Coronary artery (tissue), 2 donors: ENCODE results near the gene IRX3.

ENCODE experiments used
- DNase-seq: peaks from one replicate; pipeline ENCODE4 v3.0.0-alpha.2; 2017; ENCODE audit warnings: low spot score
- H3K27ac ChIP-seq, 2 donors: fragments of 200-600 bp; sonication (generic); one replicate each; pipeline ENCODE4 v1.5.1; 2016 to 2019
- H3K4me3 ChIP-seq: fragments of 200-600 bp; sonication (generic); 2 replicates; pipeline ENCODE4 v1.5.1; 2016; ENCODE audit warnings: mild to moderate bottlenecking, moderate library complexity
- TF ChIP-seq, protein P1 (sequence below): fragments of 200-600 bp; sonication (generic); IDR thresholded peaks from one replicate; pipeline ENCODE4 v1.5.1; 2019; ENCODE audit warnings: antibody characterized with exemption

IRX3 gene

DNA sequence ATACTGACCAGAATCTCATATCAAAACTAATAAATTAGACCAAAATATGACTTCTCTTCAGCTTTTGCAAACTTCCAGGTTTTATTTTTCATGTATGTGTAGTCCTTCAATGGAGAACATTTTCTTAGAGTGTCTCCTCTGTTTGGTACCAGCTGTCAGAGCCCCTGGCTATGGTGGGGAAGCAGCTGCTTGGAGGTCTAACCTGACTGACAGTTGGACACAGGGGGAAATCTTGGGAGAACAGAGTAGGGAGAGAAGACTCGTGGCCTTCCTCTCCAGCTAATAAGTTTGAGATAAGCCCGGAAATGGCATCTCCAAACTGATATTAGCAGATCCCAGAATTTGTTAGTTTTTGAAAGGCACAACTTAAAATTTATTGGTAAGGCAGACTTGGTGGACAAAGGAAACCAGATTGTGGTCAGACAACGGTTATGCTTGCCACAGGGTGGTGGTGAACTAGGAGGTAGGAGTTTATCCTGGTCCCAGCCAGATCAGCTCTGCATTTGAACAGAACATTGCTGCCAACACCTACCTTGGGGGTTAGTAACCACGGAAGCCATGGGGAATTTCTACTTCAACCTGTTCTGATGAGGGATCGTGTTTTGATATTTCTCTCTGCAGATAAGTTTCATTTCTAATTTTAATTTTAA, 39.2 kb upstream of the IRX3 start:
- TF ChIP-seq, protein P1, sequence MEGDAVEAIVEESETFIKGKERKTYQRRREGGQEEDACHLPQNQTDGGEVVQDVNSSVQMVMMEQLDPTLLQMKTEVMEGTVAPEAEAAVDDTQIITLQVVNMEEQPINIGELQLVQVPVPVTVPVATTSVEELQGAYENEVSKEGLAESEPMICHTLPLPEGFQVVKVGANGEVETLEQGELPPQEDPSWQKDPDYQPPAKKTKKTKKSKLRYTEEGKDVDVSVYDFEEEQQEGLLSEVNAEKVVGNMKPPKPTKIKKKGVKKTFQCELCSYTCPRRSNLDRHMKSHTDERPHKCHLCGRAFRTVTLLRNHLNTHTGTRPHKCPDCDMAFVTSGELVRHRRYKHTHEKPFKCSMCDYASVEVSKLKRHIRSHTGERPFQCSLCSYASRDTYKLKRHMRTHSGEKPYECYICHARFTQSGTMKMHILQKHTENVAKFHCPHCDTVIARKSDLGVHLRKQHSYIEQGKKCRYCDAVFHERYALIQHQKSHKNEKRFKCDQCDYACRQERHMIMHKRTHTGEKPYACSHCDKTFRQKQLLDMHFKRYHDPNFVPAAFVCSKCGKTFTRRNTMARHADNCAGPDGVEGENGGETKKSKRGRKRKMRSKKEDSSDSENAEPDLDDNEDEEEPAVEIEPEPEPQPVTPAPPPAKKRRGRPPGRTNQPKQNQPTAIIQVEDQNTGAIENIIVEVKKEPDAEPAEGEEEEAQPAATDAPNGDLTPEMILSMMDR, result no peak
- no peak for DNase-seq
- no peak overlapping the region for H3K27ac ChIP-seq
- no peak overlapping the region for H3K4me3 ChIP-seq

DNA sequence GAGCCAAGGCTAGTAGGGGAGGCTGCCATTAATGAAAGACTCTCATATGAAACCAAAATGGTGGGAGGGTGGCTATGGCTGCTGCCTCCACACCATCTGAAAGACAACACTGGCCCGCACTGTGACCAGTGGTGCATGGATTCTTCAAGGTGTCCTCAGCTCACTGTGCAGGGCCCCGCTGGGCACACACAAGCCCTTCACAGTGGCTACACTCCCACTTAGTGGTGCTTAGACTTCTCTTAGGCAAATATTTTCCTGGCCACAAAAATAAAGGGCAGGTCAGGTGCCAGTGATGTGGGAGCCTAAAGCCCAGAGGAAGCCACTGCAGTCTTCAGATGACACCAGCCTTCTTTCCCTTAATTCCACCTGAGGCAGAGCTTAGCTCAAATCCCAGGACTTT, 38.1 kb upstream of the IRX3 start:
- H3K4me3 ChIP-seq, result no peak overlapping the region
- DNase-seq, result no peak
- TF ChIP-seq, protein P1, result no peak
- no peak overlapping the region for H3K27ac ChIP-seq

GRCh38 chr16:54320697-54321340, 34.2 kb upstream of the IRX3 start:
- no peak for DNase-seq
- Histone ChIP-seq H3K4me3 (no peak overlapping the region), H3K27ac (no peak overlapping the region)
- TF ChIP-seq, protein P1, result no peak

DNA sequence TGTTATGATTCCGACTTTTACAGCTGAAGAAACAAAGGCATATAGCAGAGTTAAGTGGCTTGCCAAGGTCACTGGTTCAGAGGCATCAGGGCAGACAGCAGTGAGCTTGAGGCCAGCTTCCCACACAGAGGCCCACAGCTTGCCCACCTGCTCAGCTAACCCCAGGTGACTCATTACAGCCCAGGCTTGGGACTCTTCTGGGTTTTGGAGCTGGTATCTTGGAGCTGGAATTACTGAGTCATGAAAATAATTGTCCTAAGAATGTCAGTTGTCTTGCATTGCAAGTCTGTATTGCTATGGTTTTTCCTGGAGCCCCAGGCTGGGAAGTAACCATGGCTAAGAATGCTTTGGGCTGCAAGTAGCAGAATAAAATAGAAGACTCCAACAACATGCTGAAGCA, 32.4 kb upstream of the IRX3 start:
- no peak for DNase-seq
- no peak overlapping the region for H3K27ac ChIP-seq
- TF ChIP-seq, protein P1, result no peak
- no peak overlapping the region for H3K4me3 ChIP-seq

GRCh38 chr16:54317101-54317611, 30.6 kb upstream of the IRX3 start:
- DNase-seq, result no peak
- H3K4me3 ChIP-seq, result no peak overlapping the region
- TF ChIP-seq, protein P1, result no peak
- no peak overlapping the region for H3K27ac ChIP-seq

DNA sequence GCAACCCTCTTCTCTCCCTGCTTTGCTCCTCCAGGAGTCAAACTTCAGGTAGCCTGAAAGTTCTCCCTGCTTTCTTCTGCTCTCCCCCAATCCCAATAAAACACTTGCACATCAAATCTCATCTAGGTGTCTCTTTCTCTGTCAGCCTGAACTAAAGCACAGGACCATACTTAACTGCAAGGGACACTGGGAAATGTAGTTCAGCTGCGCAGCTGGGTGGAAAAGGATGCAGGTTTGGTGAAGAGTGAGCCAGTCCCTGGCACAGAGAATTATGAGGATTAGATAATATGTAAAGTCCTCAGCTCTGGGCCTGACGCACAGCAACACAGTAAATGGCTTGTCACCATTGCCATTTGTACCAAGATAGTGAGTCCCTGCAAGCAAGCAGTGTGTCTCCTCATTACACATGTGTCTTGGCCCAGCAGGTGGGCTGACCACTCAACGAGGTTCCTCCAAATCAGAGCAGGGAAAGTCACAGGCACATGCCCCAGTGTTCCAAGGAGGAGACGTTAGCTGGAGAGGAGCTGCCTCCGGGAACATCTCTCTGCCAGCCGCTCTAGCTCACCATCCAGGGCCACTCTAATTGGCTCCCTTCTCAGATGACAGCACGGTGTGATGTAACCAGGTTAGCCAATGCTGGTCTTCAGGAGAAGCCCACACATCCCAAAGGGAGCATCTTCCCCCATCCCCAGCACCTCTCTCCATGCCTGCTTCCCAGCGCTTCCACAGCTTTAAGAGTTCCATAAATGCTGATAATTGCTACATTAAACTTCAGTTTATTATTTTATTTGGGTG, 29.7 kb upstream of the IRX3 start:
- no peak for DNase-seq
- TF ChIP-seq, protein P1, result no peak
- H3K4me3 ChIP-seq, result no peak overlapping the region
- no peak overlapping the region for H3K27ac ChIP-seq
